ENCODE results near the gene BICC1. TPM values are rescaled to one million over a fixed set of nuclear protein-coding genes. Genes with fewer than 3 reads are reported as not detected.

Gene BICC1
- total and polyA plus RNA-seq, 2 of the 13 experiments (the other 11 are each of a cell fraction or from before 2014, with no cell fraction given): 0.18 to 1.5 TPM

DNA sequence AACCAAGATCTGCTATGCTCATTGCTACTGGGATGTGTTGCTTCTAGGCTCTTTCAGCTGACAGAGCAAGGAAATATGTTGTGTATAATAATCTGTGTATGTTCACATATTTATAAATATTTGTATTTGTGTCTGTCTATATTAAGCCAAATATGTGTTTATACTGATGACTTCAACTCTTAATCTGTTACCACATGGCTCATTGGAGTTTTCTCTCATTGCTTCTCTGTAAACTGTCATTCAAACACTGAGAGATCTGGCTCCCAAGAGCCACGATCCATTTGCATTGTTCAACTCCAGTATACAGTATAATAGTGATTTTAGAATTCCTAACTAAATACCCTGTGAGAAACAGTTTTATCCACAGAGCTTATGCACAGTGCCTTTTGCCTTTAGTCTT, 35.3 kb downstream of the BICC1 start:
- no peak overlapping the region for H2AFZ ChIP-seq (ENCODE audit: low read length)
- CTCF ChIA-PET (ENCODE audit: low intra/inter-chr PET ratio, low total read pairs): no interaction called here
- no peak for ATAC-seq
- H3K9ac ChIP-seq (ENCODE audit: insufficient read depth, low read depth, low read length): no peak overlapping the region
- no peak overlapping the region for H3K4me3 ChIP-seq (replicated peaks in 1 of 3; ENCODE audit: insufficient read depth in 1 of 3, low read depth in 2 of 3, low read length in 3 of 3)
- H3K9me3 ChIP-seq (ENCODE audit: low read length): no peaks in the 10 kb centered on the region
- H3K27ac ChIP-seq (ENCODE audit: extremely low read length, insufficient read depth, low read length): no peak overlapping the region
- in situ Hi-C loops (cut with HindIII; ENCODE audit: extremely low pct_ligation_motif_present, low pct_unique_long_range_greater_than_20kb): no loop called here
- no peaks in the 10 kb centered on the region for H4K20me1 ChIP-seq (ENCODE audit: insufficient read depth, low read length)
- no peak for DNase-seq (ENCODE audit: low spot score)
- TF ChIP-seq RNF2 (conservative IDR thresholded peaks at IDR 0.05; ENCODE audit: low read depth) (no peak), TFE3 (CRISPR knock-in tag; IDR thresholded peaks at IDR 0.05) (no peak), HNF4G (IDR thresholded peaks at IDR 0.05; ENCODE audit: borderline replicate concordance, low read depth, low read length) (no peak), HNF4G (CRISPR knock-in tag; IDR thresholded peaks at IDR 0.05; ENCODE audit: borderline replicate concordance, low read depth) (no peak)
- TF ChIP-seq, protein P1, sequence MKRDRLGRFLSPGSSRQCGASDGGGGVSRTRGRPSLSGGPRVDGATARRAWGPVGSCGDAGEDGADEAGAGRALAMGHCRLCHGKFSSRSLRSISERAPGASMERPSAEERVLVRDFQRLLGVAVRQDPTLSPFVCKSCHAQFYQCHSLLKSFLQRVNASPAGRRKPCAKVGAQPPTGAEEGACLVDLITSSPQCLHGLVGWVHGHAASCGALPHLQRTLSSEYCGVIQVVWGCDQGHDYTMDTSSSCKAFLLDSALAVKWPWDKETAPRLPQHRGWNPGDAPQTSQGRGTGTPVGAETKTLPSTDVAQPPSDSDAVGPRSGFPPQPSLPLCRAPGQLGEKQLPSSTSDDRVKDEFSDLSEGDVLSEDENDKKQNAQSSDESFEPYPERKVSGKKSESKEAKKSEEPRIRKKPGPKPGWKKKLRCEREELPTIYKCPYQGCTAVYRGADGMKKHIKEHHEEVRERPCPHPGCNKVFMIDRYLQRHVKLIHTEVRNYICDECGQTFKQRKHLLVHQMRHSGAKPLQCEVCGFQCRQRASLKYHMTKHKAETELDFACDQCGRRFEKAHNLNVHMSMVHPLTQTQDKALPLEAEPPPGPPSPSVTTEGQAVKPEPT (CRISPR knock-in tag; IDR thresholded peaks at IDR 0.05; ENCODE audit: low read depth): no peak
- TF ChIP-seq, protein P2, sequence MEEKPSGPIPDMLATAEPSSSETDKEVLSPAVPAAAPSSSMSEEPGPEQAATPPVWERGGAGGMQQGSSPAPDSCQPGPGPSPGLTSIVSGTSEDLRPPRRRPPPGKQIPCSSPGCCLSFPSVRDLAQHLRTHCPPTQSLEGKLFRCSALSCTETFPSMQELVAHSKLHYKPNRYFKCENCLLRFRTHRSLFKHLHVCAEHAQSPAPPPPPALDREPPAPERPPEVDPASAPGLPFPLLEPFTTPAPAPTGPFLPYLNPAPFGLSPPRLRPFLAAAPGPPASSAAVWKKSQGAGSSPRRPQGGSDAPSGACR (CRISPR knock-in tag; IDR thresholded peaks at IDR 0.05): no peak
- H3K4me1 ChIP-seq (ENCODE audit: insufficient read depth, low read length): peaks cover 11% of the 10 kb centered on the region; the same call in 1 of the 2 replicates
- no peaks in the 10 kb centered on the region for H3K36me3 ChIP-seq (replicated peaks in 1 of 2; ENCODE audit: control insufficient read depth in 1 of 2, insufficient read depth in 2 of 2, low read length in 2 of 2)
- no peaks in the 10 kb centered on the region for H3K27me3 ChIP-seq (ENCODE audit: control insufficient read depth in 1 of 2, insufficient read depth in 2 of 2, low read length in 2 of 2)
- POLR2A ChIA-PET: no interaction called here
- no peak overlapping the region for H3K4me2 ChIP-seq (ENCODE audit: low read depth, low read length)
- FAIRE-seq: no peak
- WGBS (ENCODE audit: low lambda C conversion rate): 94% methylated on average over 1 of the region's 1 CpG
- intact Hi-C loops (cut with micrococcal nuclease; ENCODE audit: unreplicated experiment): no loop called here
- H3K79me2 ChIP-seq (ENCODE audit: insufficient read depth, low read length): peaks cover 2% of the 10 kb centered on the region
- no TSS peak for BruUV-seq (replicated peaks)
